Urinary bladder (tissue), 4 donors: ENCODE results near the gene GJE1. TPM values are rescaled to one million over a fixed set of nuclear protein-coding genes. Genes with fewer than 3 reads are reported as not detected.

Source experiments
- DNase-seq: peaks from one replicate; pipeline ENCODE4 v3.0.0-alpha.2; 2015; ENCODE audit errors: extremely low spot score
- H3K27ac ChIP-seq: one replicate; pipeline ENCODE4 v1.5.1; 2013; ENCODE audit warnings: low read depth, mild to moderate bottlenecking, moderate library complexity
- H3K36me3 ChIP-seq: one replicate; pipeline ENCODE4 v1.6.1; 2013; ENCODE audit warnings: mild to moderate bottlenecking, moderate library complexity; ENCODE audit not compliant: insufficient read depth
- H3K4me1 ChIP-seq: one replicate; pipeline ENCODE4 v1.6.1; 2013; ENCODE audit warnings: mild to moderate bottlenecking, moderate library complexity; ENCODE audit not compliant: insufficient read depth
- H3K4me3 ChIP-seq: one replicate; pipeline ENCODE4 v1.5.1; 2013; ENCODE audit warnings: low read depth, low read length
- WGBS: extraction: QIAGEN DNeasy Blood & Tissue Kit; methylation state at CpG from one replicate; pipeline ENCODE4 v1.1.7; 2013; 5-methylcytosine and 5-hydroxymethylcytosine counted together
- polyA plus RNA-seq: library from polyadenylated mRNA; stranded (reverse); fragments of 200-250 nt; gene quantifications from one replicate; pipeline ENCODE4 v1.2.3, GENCODE V29; 2013
- total RNA-seq: library from RNA; depleted of rRNA; stranded (reverse); fragments of >200 nt; gene quantifications from one replicate; pipeline ENCODE4 v1.2.3, GENCODE V29; 2014
- donor health status: healthy with polysubstance abuse.
- donor health status: healthy.

Gene GJE1
- total and polyA plus RNA-seq, 2 donors, result not detected

DNA sequence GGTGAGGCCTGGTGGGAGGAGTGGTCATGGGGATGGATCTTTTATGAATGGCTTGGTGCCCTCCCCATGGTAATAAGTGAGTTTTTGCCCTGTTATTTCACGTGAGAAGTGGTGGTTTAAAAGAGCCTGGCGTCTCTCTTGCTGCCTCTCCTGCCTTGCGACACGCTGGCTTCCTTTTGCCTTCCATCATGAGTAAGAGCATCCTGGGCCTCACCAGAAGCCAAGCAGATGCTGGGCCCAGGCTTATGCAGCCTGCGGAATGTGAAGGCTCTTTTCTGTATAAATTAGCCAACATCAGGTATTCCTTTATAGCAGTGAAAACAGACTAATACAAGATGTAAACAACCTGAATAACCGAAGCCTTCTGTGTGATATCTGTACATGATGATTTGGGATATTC, 42.0 kb downstream of the GJE1 start:
- DNase-seq, result no peak
- H3K4me3 ChIP-seq, result no peak overlapping the region
- WGBS, result 96% methylated on average over 6 of the region's 6 CpGs
- H3K36me3 ChIP-seq, result peaks cover 5% of the 10 kb centered on the region
- no peak overlapping the region for H3K27ac ChIP-seq
- no peaks in the 10 kb centered on the region for H3K4me1 ChIP-seq

DNA sequence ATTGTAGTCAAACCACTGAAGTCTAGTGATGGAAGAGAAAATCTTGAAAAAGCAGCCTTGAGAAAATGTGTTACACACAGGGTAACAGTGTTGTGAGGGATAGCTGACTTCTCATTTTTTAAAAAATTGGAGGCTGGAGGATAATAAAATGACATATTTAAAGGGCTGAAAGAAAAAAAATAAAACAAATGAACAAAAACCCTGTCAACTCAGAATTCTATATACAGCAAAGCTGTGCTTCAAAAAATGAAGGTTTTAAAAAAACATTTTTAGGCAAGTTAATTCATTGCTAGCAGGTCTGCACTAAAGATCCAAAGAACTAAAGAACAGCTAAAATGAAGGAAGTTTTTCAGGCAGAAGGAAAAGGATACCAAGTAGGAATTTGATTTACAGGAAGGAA, 45.4 kb downstream of the GJE1 start:
- no peak for DNase-seq
- H3K36me3 ChIP-seq, result peaks cover 7% of the 10 kb centered on the region
- H3K4me3 ChIP-seq, result no peak overlapping the region
- H3K4me1 ChIP-seq, result no peaks in the 10 kb centered on the region
- no peak overlapping the region for H3K27ac ChIP-seq

- Histone ChIP-seq H3K4me1 (no peaks in the 10 kb centered on the region), H3K36me3 (peaks cover 5% of the 10 kb centered on the region), H3K27ac (no peak overlapping the region), H3K4me3 (no peak overlapping the region)
- no peak for DNase-seq
These were observed 49.3 kb downstream of the GJE1 start for GRCh38 chr6:142182004-142182403.

- Histone ChIP-seq H3K4me1 (no peaks in the 10 kb centered on the region), H3K27ac (no peak overlapping the region), H3K4me3 (no peak overlapping the region), H3K36me3 (peaks cover 2% of the 10 kb centered on the region)
- no peak for DNase-seq
- 94% methylated on average over 1 of the region's 1 CpG for WGBS
These were observed 50.6 kb downstream of the GJE1 start for GRCh38 chr6:142183351-142183750.

- 94% methylated on average over 2 of the region's 2 CpGs for WGBS
- H3K4me3 ChIP-seq, result no peak overlapping the region
- H3K27ac ChIP-seq, result no peak overlapping the region
- DNase-seq, result no peak
- H3K4me1 ChIP-seq, result no peaks in the 10 kb centered on the region
- peaks cover 2% of the 10 kb centered on the region for H3K36me3 ChIP-seq
These were observed 51.6 kb downstream of the GJE1 start for GRCh38 chr6:142184307-142184706.

Other genes with a start within 250 kb of the GJE1 start
- 0.32 TPM for gene NMBR, start 14.2 kb downstream of the GJE1 start, total RNA-seq
- gene NMBR, start 14.2 kb downstream of the GJE1 start, polyA plus RNA-seq, result 0.15 TPM
- gene VTA1, start 14.3 kb downstream of the GJE1 start, total RNA-seq, result 73.6 TPM
- gene VTA1, start 14.3 kb downstream of the GJE1 start, polyA plus RNA-seq, result 32.3 TPM
- 124 TPM for gene ADGRG6, start 169.1 kb downstream of the GJE1 start, total RNA-seq
- 6.6 TPM for gene ADGRG6, start 169.1 kb downstream of the GJE1 start, polyA plus RNA-seq